Mesenchymal stem cell (in vitro differentiated cells and primary cell): ENCODE measurements around the gene NPTN.

Experiments
- DNase-seq: peaks from one replicate; pipeline ENCODE4 v3.0.0-alpha.2; 2013
- H2AFZ ChIP-seq: one replicate; pipeline ENCODE4 v1.6.1; 2013; ENCODE audit warnings: low read depth, mild to moderate bottlenecking, control low read depth, inconsistent platforms, low read length, moderate library complexity
- H2AK5ac ChIP-seq: 2 replicates; pipeline ENCODE4 v1.6.1; 2013; ENCODE audit warnings: low read length, moderate library complexity, mild to moderate bottlenecking, inconsistent platforms; ENCODE audit not compliant: severe bottlenecking
- H2BK120ac ChIP-seq: one replicate; pipeline ENCODE4 v1.6.1; 2013; ENCODE audit warnings: low read depth, mild to moderate bottlenecking, inconsistent platforms, low read length, moderate library complexity
- H2BK12ac ChIP-seq, 2 experiments: one replicate each; pipeline ENCODE4 v1.6.1; 2013; ENCODE audit warnings: inconsistent platforms in 2 of 2, low read length in 2 of 2, mild to moderate bottlenecking in 2 of 2, moderate library complexity in 2 of 2, control low read depth in 1 of 2
- H2BK15ac ChIP-seq: one replicate; pipeline ENCODE4 v1.6.1; 2013; ENCODE audit warnings: mild to moderate bottlenecking, low read depth, inconsistent platforms; ENCODE audit not compliant: poor library complexity, severe bottlenecking
- H2BK5ac ChIP-seq: 2 replicates; pipeline ENCODE4 v1.6.1; 2013; ENCODE audit warnings: low read depth, mild to moderate bottlenecking, low read length, control low read depth, inconsistent platforms; ENCODE audit not compliant: poor library complexity, severe bottlenecking
- H3K14ac ChIP-seq, 2 experiments: one replicate each; pipeline ENCODE4 v1.6.1; 2013; ENCODE audit warnings: inconsistent platforms in 2 of 2, low read length in 2 of 2, control low read depth in 1 of 2, mild to moderate bottlenecking in 1 of 2, moderate library complexity in 1 of 2
- H3K18ac ChIP-seq, 2 experiments: one replicate each; pipeline ENCODE4 v1.6.1; 2013; ENCODE audit warnings: inconsistent platforms in 2 of 2, low read length in 2 of 2, control low read depth in 1 of 2, low read depth in 1 of 2, mild to moderate bottlenecking in 1 of 2
- H3K23ac ChIP-seq, 2 experiments: one replicate each; pipeline ENCODE4 v1.6.1; 2013; ENCODE audit warnings: inconsistent platforms in 2 of 2, low read length in 2 of 2, mild to moderate bottlenecking in 2 of 2, moderate library complexity in 2 of 2, control low read depth in 1 of 2
- H3K27ac ChIP-seq: 2 replicates; pipeline ENCODE4 v1.5.1; 2013; ENCODE audit warnings: mild to moderate bottlenecking, moderate library complexity, low read length, control low read depth, inconsistent platforms; ENCODE audit not compliant: poor library complexity, severe bottlenecking
- H3K27me3 ChIP-seq, 2 experiments: 2 replicates each; pipeline versions ENCODE4 v1.6.1 to v1.7.0; 2013; ENCODE audit warnings: low read length in 2 of 2, mild to moderate bottlenecking in 2 of 2, moderate library complexity in 2 of 2, control low read depth in 1 of 2, inconsistent platforms in 1 of 2; ENCODE audit not compliant: control insufficient read depth in 1 of 2, insufficient read depth in 1 of 2
- H3K36me3 ChIP-seq, 2 experiments: 2 replicates each; pipeline versions ENCODE4 v1.6.1 to v1.7.0; 2013; ENCODE audit warnings: low read length in 2 of 2, control low read depth in 1 of 2, inconsistent platforms in 1 of 2, low read depth in 1 of 2, mild to moderate bottlenecking in 1 of 2; ENCODE audit not compliant: insufficient read depth in 2 of 2, control insufficient read depth in 1 of 2
- H3K4ac ChIP-seq, 2 experiments: one replicate each; pipeline ENCODE4 v1.6.1; 2013; ENCODE audit warnings: inconsistent platforms in 2 of 2, low read length in 2 of 2, mild to moderate bottlenecking in 2 of 2, moderate library complexity in 2 of 2, control low read depth in 1 of 2, low read depth in 1 of 2
- H3K4me1 ChIP-seq: 2 replicates; pipeline ENCODE4 v1.6.1; 2013; ENCODE audit warnings: low read depth, low read length, control low read depth; ENCODE audit not compliant: control insufficient read depth, insufficient read depth
- H3K4me2 ChIP-seq: 2 replicates; pipeline ENCODE4 v1.6.1; 2013; ENCODE audit warnings: low read length, mild to moderate bottlenecking, inconsistent platforms; ENCODE audit not compliant: poor library complexity, severe bottlenecking
- H3K4me3 ChIP-seq, 2 experiments: 2 replicates each; pipeline versions ENCODE4 v1.5.1 to v1.7.0; 2013; ENCODE audit warnings: low read length in 2 of 2, mild to moderate bottlenecking in 2 of 2, control low read depth in 1 of 2, low read depth in 1 of 2; ENCODE audit not compliant: insufficient read depth in 1 of 2
- H3K79me1 ChIP-seq: replicated peaks from 2 replicates; pipeline ENCODE4 v1.6.1; 2013; ENCODE audit warnings: mild to moderate bottlenecking, control low read depth, low read length, inconsistent platforms; ENCODE audit not compliant: poor library complexity, severe bottlenecking
- H3K9ac ChIP-seq: 2 replicates; pipeline ENCODE4 v1.7.0; 2013; ENCODE audit warnings: mild to moderate bottlenecking, low read length, moderate library complexity
- H3K9me3 ChIP-seq: 2 replicates; pipeline ENCODE4 v1.7.0; 2013; ENCODE audit warnings: mild to moderate bottlenecking, low read length; ENCODE audit not compliant: control insufficient read depth
- H4K8ac ChIP-seq: one replicate; pipeline ENCODE4 v1.6.1; 2013; ENCODE audit warnings: inconsistent platforms, mild to moderate bottlenecking, low read length, moderate library complexity
- H4K91ac ChIP-seq: one replicate; pipeline ENCODE4 v1.6.1; 2013; ENCODE audit warnings: mild to moderate bottlenecking, low read length, inconsistent platforms
- WGBS: methylation state at CpG from one replicate; pipeline ENCODE4 v1.1.7; 2013; ENCODE audit warnings: mixed read lengths; 5-methylcytosine and 5-hydroxymethylcytosine counted together

The NPTN gene

GRCh38 chr15:73630921-73631362 lies 2.2 kb downstream of the NPTN start:
- H4K8ac ChIP-seq: no peak overlapping the region
- H3K9me3 ChIP-seq: no peaks in the 10 kb centered on the region
- H3K4me3 ChIP-seq: peak overlapping the region in 1 of 2 experiments; percentile 81
- no peak overlapping the region for H2BK5ac ChIP-seq
- H2BK12ac ChIP-seq: no peak overlapping the region
- peak; percentile 36 for DNase-seq
- no peak overlapping the region for H4K91ac ChIP-seq
- 72% methylated on average over 4 of the region's 4 CpGs for WGBS
- H2AFZ ChIP-seq: no peak overlapping the region
- H3K27me3 ChIP-seq: no peaks in the 10 kb centered on the region
- H3K18ac ChIP-seq: no peak overlapping the region
- no peak overlapping the region for H3K4ac ChIP-seq
- no peaks in the 10 kb centered on the region for H3K36me3 ChIP-seq
- no peak overlapping the region for H2BK120ac ChIP-seq
- no peak overlapping the region for H2BK15ac ChIP-seq
- H2AK5ac ChIP-seq: no peak overlapping the region
- no peaks in the 10 kb centered on the region for H3K79me1 ChIP-seq
- H3K27ac ChIP-seq: no peak overlapping the region
- no peak overlapping the region for H3K14ac ChIP-seq
- H3K4me2 ChIP-seq: peak overlapping the region; percentile 37
- H3K4me1 ChIP-seq: peaks cover 10% of the 10 kb centered on the region
- no peak overlapping the region for H3K23ac ChIP-seq
- H3K9ac ChIP-seq: peak overlapping the region; percentile 91

- H3K18ac ChIP-seq: no peak overlapping the region
- no peak overlapping the region for H2BK12ac ChIP-seq
- WGBS: 60% methylated on average over 1 of the region's 2 CpGs
- no peaks in the 10 kb centered on the region for H3K36me3 ChIP-seq
- DNase-seq: peak; percentile 32
- H3K4ac ChIP-seq: no peak overlapping the region
- H4K8ac ChIP-seq: no peak overlapping the region
- peak overlapping the region in 1 of 2 experiments; percentile 81 for H3K4me3 ChIP-seq
- peak overlapping the region; percentile 91 for H3K9ac ChIP-seq
- no peak overlapping the region for H3K23ac ChIP-seq
- H2BK5ac ChIP-seq: no peak overlapping the region
- no peaks in the 10 kb centered on the region for H3K27me3 ChIP-seq
- H3K4me1 ChIP-seq: peaks cover 10% of the 10 kb centered on the region
- no peak overlapping the region for H3K27ac ChIP-seq
- no peaks in the 10 kb centered on the region for H3K79me1 ChIP-seq
- no peak overlapping the region for H2AFZ ChIP-seq
- H3K4me2 ChIP-seq: no peak overlapping the region
- H2BK15ac ChIP-seq: no peak overlapping the region
- no peak overlapping the region for H2BK120ac ChIP-seq
- H2AK5ac ChIP-seq: no peak overlapping the region
- H4K91ac ChIP-seq: no peak overlapping the region
- no peaks in the 10 kb centered on the region for H3K9me3 ChIP-seq
- no peak overlapping the region for H3K14ac ChIP-seq
These were observed 3.3 kb downstream of the NPTN start for GRCh38 chr15:73629798-73630429.

- Histone ChIP-seq H2AFZ (no peak overlapping the region), H4K8ac (no peak overlapping the region), H3K4me2 (no peak overlapping the region), H3K9me3 (no peaks in the 10 kb centered on the region), H3K27me3 (no peaks in the 10 kb centered on the region), H3K79me1 (no peaks in the 10 kb centered on the region), H3K4me1 (peaks cover 6% of the 10 kb centered on the region), H3K36me3 (no peaks in the 10 kb centered on the region), H3K4me3 (no peak overlapping the region), H2BK15ac (no peak overlapping the region), H3K14ac (no peak overlapping the region), H3K9ac (peak overlapping the region; percentile 91), H3K4ac (no peak overlapping the region), H3K27ac (no peak overlapping the region), H2BK12ac (no peak overlapping the region), H3K23ac (no peak overlapping the region), H2BK5ac (no peak overlapping the region), H3K18ac (peak overlapping the region in 1 of 2 experiments; percentile 11), H4K91ac (no peak overlapping the region), H2AK5ac (no peak overlapping the region), H2BK120ac (no peak overlapping the region)
- DNase-seq: peak; percentile 22
- WGBS: 90% methylated on average over 6 of the region's 7 CpGs
These were observed 4.0 kb downstream of the NPTN start for GRCh38 chr15:73628976-73629797.

GRCh38 chr15:73628102-73628501 lies 5.1 kb downstream of the NPTN start:
- Histone ChIP-seq H2AK5ac (no peak overlapping the region), H3K9ac (peak overlapping the region; percentile 54), H2BK5ac (no peak overlapping the region), H2BK120ac (no peak overlapping the region), H2AFZ (no peak overlapping the region), H3K36me3 (no peaks in the 10 kb centered on the region), H3K27ac (no peak overlapping the region), H3K9me3 (no peaks in the 10 kb centered on the region), H3K18ac (no peak overlapping the region), H2BK15ac (no peak overlapping the region), H3K4me2 (no peak overlapping the region), H3K27me3 (no peaks in the 10 kb centered on the region), H3K4ac (no peak overlapping the region), H3K23ac (no peak overlapping the region), H4K91ac (no peak overlapping the region), H4K8ac (no peak overlapping the region), H3K14ac (no peak overlapping the region), H2BK12ac (no peak overlapping the region), H3K4me1 (peaks cover 1% of the 10 kb centered on the region), H3K79me1 (no peaks in the 10 kb centered on the region), H3K4me3 (no peak overlapping the region)
- WGBS: 83% methylated on average over 2 of the region's 2 CpGs
- no peak for DNase-seq
